Measurements from ENCODE around the gene CTRB1. TPM values are rescaled to one million over a fixed set of nuclear protein-coding genes. Genes with fewer than 3 reads are reported as not detected.
"Not testable (repeated sequence)": the region's sequence is repeated elsewhere in the genome, so short reads cannot be mapped to it uniquely, and the experiment has no call there.

CTRB1 gene
- total and polyA plus RNA-seq, 2 of the 8 experiments (the other 6 are each of a cell fraction or from before 2014, with no cell fraction given) = not detected

DNA sequence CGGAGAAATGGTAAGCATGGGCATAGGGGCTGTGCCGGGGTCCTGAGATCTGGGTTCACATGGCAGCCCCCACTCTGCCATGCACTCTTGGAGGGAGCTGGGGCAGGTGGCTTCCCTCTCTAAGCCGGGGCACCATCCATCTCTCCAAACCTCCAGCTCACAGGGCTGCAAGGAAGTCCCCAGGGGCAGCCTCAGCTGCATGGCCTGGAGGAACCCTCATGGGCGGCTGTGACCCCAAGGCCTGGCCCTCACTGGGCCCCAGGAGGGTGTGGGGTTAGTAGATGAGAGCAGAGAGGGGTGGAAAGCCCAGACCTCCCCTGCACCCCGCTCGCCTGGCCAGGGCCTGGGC is 14.4 kb upstream of the CTRB1 start (continued):
- TF ChIP-seq NRF1 (IDR thresholded peaks at IDR 0.05; ENCODE audit: low read depth, low read length) = no peak
- TF ChIP-seq CBX8 (IDR thresholded peaks at IDR 0.05; ENCODE audit: borderline replicate concordance, low read depth, low read length) = no peak
- TF ChIP-seq HDAC2 (IDR thresholded peaks at IDR 0.05; ENCODE audit: borderline replicate concordance in 1 of 2, low read depth in 2 of 2, low read length in 2 of 2) = no peak
- TF ChIP-seq TEAD4 (IDR thresholded peaks at IDR 0.05; ENCODE audit: low read depth, low read length) = no peak
- no peak for TF ChIP-seq USF2 (IDR thresholded peaks at IDR 0.05; ENCODE audit: low read length)

GRCh38 chr16:75204905-75205304 is 13.9 kb upstream of the CTRB1 start:
- H3K4me3 ChIP-seq (ENCODE audit: extremely low read depth in 1 of 4, insufficient read depth in 2 of 4, low read depth in 3 of 4, low read length in 4 of 4); H2BK15ac ChIP-seq (ENCODE audit: low read length); H4K8ac ChIP-seq (ENCODE audit: extremely low read depth, insufficient read depth, low read length); H3K4me1 ChIP-seq (replicated peaks in 1 of 4; ENCODE audit: control insufficient read depth in 3 of 4, insufficient read depth in 4 of 4, low read length in 3 of 4); H3K4ac ChIP-seq (replicated peaks; ENCODE audit: insufficient read length, low read depth, low read length); H2BK120ac ChIP-seq (replicated peaks; ENCODE audit: low read depth, low read length); FAIRE-seq; H3K23ac ChIP-seq (ENCODE audit: insufficient read length); H4K91ac ChIP-seq (replicated peaks; ENCODE audit: insufficient read length, low read length); H3K9ac ChIP-seq (replicated peaks in 1 of 4; ENCODE audit: extremely low read depth in 1 of 4, low read depth in 3 of 4, low read length in 3 of 4); DNase-seq (ENCODE audit: low read depth in 1 of 2, low spot score in 2 of 2); H3K9me3 ChIP-seq (ENCODE audit: insufficient read depth in 2 of 2, low read depth in 1 of 2, low read length in 1 of 2); H3K79me2 ChIP-seq (ENCODE audit: control insufficient read depth in 1 of 2, insufficient read depth in 2 of 2, low read length in 2 of 2); H3K36me3 ChIP-seq (ENCODE audit: control insufficient read depth in 2 of 4, insufficient read depth in 4 of 4, low read length in 3 of 4); H2AFZ ChIP-seq (ENCODE audit: low read length); H2AK5ac ChIP-seq (ENCODE audit: low read depth, low read length); H3K23me2 ChIP-seq (ENCODE audit: low read depth, low read length); H3K27ac ChIP-seq (ENCODE audit: low read depth, low read length); H4K20me1 ChIP-seq (replicated peaks in 1 of 2; ENCODE audit: control insufficient read depth in 1 of 2, insufficient read depth in 2 of 2, low read length in 2 of 2); H2BK12ac ChIP-seq (ENCODE audit: low read depth, low read length); H3K18ac ChIP-seq (ENCODE audit: extremely low read depth, low read length); H4K5ac ChIP-seq (ENCODE audit: insufficient read length, low read depth, low read length); H3K79me1 ChIP-seq (ENCODE audit: low read depth, low read length); H3K4me2 ChIP-seq (ENCODE audit: insufficient read depth in 1 of 2, low read depth in 2 of 2, low read length in 2 of 2); H3K14ac ChIP-seq (ENCODE audit: insufficient read length); H2BK20ac ChIP-seq (ENCODE audit: low read length); H3K56ac ChIP-seq (replicated peaks; ENCODE audit: insufficient read length, low read depth, low read length); H3K27me3 ChIP-seq (replicated peaks in 1 of 4; ENCODE audit: control insufficient read depth in 3 of 4, extremely low read depth in 1 of 4, insufficient read depth in 3 of 4, low read length in 3 of 4); H2BK5ac ChIP-seq (ENCODE audit: low read depth, low read length): not testable (repeated sequence)
- POLR2A ChIA-PET (ENCODE audit: partially characterized antibody) = interaction anchor here (1.1 to 2.1 kb wide), 2 partner anchors 17 to 137 kb away, joined by 3 to 9 read pairs; no protein-coding TSS in a partner anchor
- no CpG with 5 or more reads among the region's 20 CpGs for WGBS, 2 experiments (ENCODE audit: extremely low coverage in 1 of 2, insufficient coverage in 1 of 2, insufficient read length in 1 of 2, insufficient replicate concordance in 2 of 2, low coverage in 1 of 2, low lambda C conversion rate in 2 of 2, missing lambda C conversion rate in 1 of 2)
- CTCF ChIA-PET (ENCODE audit: partially characterized antibody) = interaction anchor here (8.6 to 10.4 kb wide), 2 partner anchors 11 to 28 kb away, joined by 57 to 157 read pairs; partner anchors contain the start of gene CTRB1
